Esophagus squamous epithelium (tissue), 4 donors: Measurements from ENCODE around the gene ABLIM3.
"Not testable (repeated sequence)": the region's sequence is repeated elsewhere in the genome, so short reads cannot be mapped to it uniquely, and the experiment has no call there.

ENCODE experiments used
- POLR2A ChIP-seq, 4 donors: fragments of 450-650 bp; IDR thresholded peaks; one replicate each; pipeline ENCODE4 v1.6.1; 2017; ENCODE audit warnings: antibody characterized with exemption in 4 of 4, mild to moderate bottlenecking in 4 of 4, moderate library complexity in 3 of 4
- TF ChIP-seq, protein P1 (sequence below), 6 experiments: fragments of 450-650 bp in 4 of 6; fragments of 200-600 bp in 2 of 6; sonication (generic) in 2 of 6; IDR thresholded peaks; one replicate each; pipeline ENCODE4 v1.5.1; 2016 to 2019; ENCODE audit warnings: antibody characterized with exemption in 6 of 6, mild to moderate bottlenecking in 4 of 6, moderate library complexity in 4 of 6

DNA sequence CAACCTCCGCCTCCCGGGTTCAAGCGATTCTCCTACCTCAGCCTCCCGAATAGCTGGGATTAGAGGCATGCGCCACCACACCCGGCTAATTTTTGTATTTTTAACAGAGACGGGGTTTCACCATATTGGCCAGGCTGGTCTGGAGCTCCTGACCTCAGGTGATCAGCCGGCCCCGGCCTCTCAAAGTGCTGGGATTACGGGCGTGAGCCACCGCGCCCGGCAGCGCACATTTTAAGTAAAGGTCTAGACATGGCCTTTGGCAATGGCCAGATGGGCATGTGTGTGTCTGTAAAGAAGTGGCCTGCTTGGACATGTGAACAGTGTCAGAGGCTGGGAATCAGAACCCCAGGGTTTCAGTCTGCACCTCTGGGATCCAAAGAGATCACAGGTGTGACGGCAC lies 131.5 kb downstream of the ABLIM3 start:
- TF ChIP-seq, protein P1, sequence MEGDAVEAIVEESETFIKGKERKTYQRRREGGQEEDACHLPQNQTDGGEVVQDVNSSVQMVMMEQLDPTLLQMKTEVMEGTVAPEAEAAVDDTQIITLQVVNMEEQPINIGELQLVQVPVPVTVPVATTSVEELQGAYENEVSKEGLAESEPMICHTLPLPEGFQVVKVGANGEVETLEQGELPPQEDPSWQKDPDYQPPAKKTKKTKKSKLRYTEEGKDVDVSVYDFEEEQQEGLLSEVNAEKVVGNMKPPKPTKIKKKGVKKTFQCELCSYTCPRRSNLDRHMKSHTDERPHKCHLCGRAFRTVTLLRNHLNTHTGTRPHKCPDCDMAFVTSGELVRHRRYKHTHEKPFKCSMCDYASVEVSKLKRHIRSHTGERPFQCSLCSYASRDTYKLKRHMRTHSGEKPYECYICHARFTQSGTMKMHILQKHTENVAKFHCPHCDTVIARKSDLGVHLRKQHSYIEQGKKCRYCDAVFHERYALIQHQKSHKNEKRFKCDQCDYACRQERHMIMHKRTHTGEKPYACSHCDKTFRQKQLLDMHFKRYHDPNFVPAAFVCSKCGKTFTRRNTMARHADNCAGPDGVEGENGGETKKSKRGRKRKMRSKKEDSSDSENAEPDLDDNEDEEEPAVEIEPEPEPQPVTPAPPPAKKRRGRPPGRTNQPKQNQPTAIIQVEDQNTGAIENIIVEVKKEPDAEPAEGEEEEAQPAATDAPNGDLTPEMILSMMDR (IDR thresholded peaks at IDR 0.05), result not testable (repeated sequence)
- not testable (repeated sequence) for TF ChIP-seq POLR2A (IDR thresholded peaks at IDR 0.05)
